GM13977 (cell line): Measurements from ENCODE around the gene MYO5B.

Experiments used
- DNase-seq: peaks from one replicate; pipeline ENCODE4 v3.0.0; 2012; ENCODE audit warnings: low spot score
- CTCF ChIP-seq: IDR thresholded peaks from 2 replicates; pipeline ENCODE4 v1.5.1; 2012; ENCODE audit warnings: mild to moderate bottlenecking, control low read depth; ENCODE audit not compliant: insufficient read depth; ENCODE audit errors: extremely low read depth, missing control alignments
- in situ Hi-C: fragments of 300-500 bp; cut with MboI; formaldehyde crosslinking; loops from one replicate; pipeline ENCODE4 v1.12.0; 2022; ENCODE audit warnings: low sequenced_read_pairs, low pct_unique_long_range_greater_than_20kb, mixed read lengths, inconsistent platforms; ENCODE audit not compliant: unreplicated experiment

MYO5B gene

GRCh38 chr18:50158866-50159653, 35.9 kb downstream of the MYO5B start:
- no peak for TF ChIP-seq CTCF
- DNase-seq = no peak
- in situ Hi-C loops = no loop called here

- TF ChIP-seq CTCF = no peak
- in situ Hi-C loops = no loop called here
- DNase-seq = no peak
Observed at GRCh38 chr18:50155406-50155805, 39.5 kb downstream of the MYO5B start.

DNA sequence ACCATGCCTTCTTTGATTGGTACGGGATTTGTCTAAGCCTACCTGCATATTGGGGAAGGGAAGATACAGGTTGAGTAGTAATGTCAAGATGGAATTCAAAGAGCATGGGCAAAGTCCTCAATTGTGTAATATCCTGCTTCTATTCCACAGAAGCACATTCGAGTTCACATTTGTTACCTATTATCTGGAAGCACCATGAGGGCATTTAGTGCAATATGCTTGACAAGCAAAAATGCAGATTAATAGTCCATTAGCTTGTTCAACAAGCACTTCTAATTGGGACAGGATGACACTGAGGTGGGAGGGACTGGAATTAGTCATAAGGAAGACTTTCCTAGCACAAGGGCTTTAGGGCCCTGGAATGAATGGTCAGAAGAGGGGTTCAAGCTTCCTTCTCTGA, 40.5 kb downstream of the MYO5B start:
- TF ChIP-seq CTCF = no peak
- no peak for DNase-seq
- in situ Hi-C loops = no loop called here

DNA sequence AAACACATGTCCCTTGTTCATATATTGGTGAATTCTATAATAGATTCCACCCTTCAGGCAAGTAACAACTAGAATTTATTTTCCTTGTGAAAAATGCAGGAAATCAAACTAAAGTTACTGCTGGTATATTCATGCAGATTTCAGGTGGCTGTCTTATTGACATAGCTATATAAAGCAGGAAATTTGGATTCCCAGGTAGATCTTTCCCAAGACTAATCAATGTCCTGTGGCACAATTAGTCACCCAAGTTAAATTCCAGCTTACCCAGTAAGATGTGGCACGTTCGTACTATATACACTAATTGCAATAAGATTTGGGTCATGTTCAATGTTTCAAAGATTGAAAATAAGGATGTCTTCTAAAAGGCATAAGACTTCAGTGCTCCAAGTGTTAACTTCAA, 42.0 kb downstream of the MYO5B start:
- no peak for TF ChIP-seq CTCF
- DNase-seq = no peak
- in situ Hi-C loops = no loop called here

DNA sequence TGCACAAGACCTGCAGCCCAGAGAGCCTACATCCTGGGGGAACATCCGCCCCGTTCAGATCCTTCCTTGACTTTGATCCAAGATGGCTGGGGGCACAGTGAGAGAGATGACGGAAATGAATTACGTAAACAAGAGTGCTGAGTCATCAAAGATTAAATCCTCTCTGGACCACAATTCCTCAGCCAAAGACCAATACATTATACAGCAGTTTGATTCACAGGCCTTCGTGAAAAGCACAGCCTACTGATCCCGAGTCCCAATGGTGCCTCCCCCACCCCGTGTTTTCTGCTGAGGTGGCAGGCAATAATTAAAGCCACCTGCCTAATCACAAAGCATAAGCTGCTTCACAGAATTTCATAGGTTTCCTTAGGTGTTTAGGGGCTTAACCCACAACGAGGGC, 43.0 kb downstream of the MYO5B start:
- in situ Hi-C loops = no loop called here
- no peak for TF ChIP-seq CTCF
- no peak for DNase-seq

DNA sequence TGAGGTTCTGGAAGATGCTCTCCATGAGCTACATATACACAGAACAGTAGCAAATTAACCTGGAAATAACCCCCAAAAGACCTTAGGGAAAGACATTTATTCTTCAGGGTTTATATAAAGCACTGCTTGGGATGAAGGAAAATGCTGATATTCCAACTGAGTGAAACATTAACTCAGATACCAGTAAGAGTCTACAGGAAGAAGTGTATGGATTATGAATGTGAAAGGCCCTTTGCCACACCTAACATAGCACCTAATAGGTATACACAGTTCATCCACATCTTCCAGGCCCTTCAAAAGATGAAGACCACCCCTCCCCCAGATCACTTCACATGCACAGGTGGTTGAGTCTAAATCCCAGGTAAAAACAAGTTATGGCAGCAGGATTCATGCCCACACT, 50.4 kb downstream of the MYO5B start:
- no peak for DNase-seq
- TF ChIP-seq CTCF = no peak
- in situ Hi-C loops = no loop called here
